OCI-LY1 (cell line): Measurements from ENCODE around the gene SCGB3A1.

Source experiments
- CTCF ChIP-seq: fragments of 200-600 bp; sonication (generic), shearing (Covaris generic); IDR thresholded peaks from 2 replicates; pipeline ENCODE4 v1.5.1; 2017; ENCODE audit warnings: mild to moderate bottlenecking, antibody characterized with exemption, low read length, moderate library complexity, mixed read lengths
- EZH2 ChIP-seq: fragments of 200-600 bp; sonication (generic), shearing (Covaris generic); IDR thresholded peaks from 2 replicates; pipeline ENCODE4 v1.8.0; 2017; ENCODE audit warnings: borderline replicate concordance, mixed run types, mild to moderate bottlenecking, antibody characterized with exemption, low read length, moderate library complexity, mixed read lengths

- TF ChIP-seq EZH2 (no peak), CTCF (no peak)
These were observed 22.4 kb downstream of the SCGB3A1 start for GRCh38 chr5:180568914-180569313.
